Left lung (tissue), 10 donors: ENCODE measurements around the gene LRMDA. TPM values are rescaled to one million over a fixed set of nuclear protein-coding genes. Genes with fewer than 3 reads are reported as not detected.
A peak's percentile ranks its signal among the peaks of the same experiment; 100 is the strongest.

Experiments used
- ATAC-seq: fragments of 200-7000 bp; cut with Tn5 transposase; one replicate; pipeline ENCODE4 v1.9.1; 2020; ENCODE audit warnings: moderate library complexity
- DNase-seq, 4 donors: peaks; one replicate each; pipeline ENCODE4 v3.0.0-alpha.2; 2013 to 2020
- H3K27ac ChIP-seq, 2 donors: fragments of 200-600 bp; sonication (generic) in 1 of 2; one replicate each; pipeline versions ENCODE4 v1.5.0 to v1.8.0; 2020 to 2021
- H3K27me3 ChIP-seq, 2 donors: fragments of 200-600 bp; sonication (generic) in 1 of 2; one replicate each; pipeline versions ENCODE4 v1.5.0 to v1.8.0; 2020 to 2021
- H3K36me3 ChIP-seq, 2 donors: fragments of 200-600 bp; sonication (generic) in 1 of 2; one replicate each; pipeline versions ENCODE4 v1.5.0 to v1.8.0; 2020 to 2021
- H3K4me1 ChIP-seq, 2 donors: fragments of 200-600 bp; one replicate each; pipeline ENCODE4 v1.8.0; 2021
- H3K4me3 ChIP-seq, 2 donors: fragments of 200-600 bp; sonication (generic) in 1 of 2; one replicate each; pipeline versions ENCODE4 v1.5.0 to v1.8.0; 2020 to 2021; ENCODE audit warnings: mild to moderate bottlenecking in 1 of 2
- H3K9me3 ChIP-seq, 2 donors: fragments of 200-600 bp; sonication (generic) in 1 of 2; one replicate each; pipeline versions ENCODE4 v1.5.0 to v1.8.0; 2020 to 2021
- intact Hi-C, 2 donors: fragments of 100-400 bp; cut with DNase I; formaldehyde crosslinking; loops; one replicate each; pipeline versions ENCODE4 v1.11.2 to v1.14.2; 2022
- polyA plus RNA-seq, 6 donors: library from polyadenylated mRNA; unstranded; fragments of 120-200 nt; gene quantifications; one replicate each; pipeline ENCODE4 v1.2.1, GENCODE V29; 2013; ENCODE audit not compliant: insufficient read length in 6 of 6
- total RNA-seq, 2 donors: library from RNA; stranded (reverse); fragmentation: NEBNext Ultra II Directional; extraction: Animal tissue kit (Norgen Biotek cat#: 25700); gene quantifications; one replicate each; pipeline ENCODE4 v1.2.1, GENCODE V29; 2021
- TF ChIP-seq, protein P1 (sequence below), 2 donors: fragments of 200-600 bp; sonication (generic) in 1 of 2; IDR thresholded peaks; one replicate each; pipeline versions ENCODE4 v1.5.0 to v1.8.0; 2021; ENCODE audit warnings: antibody characterized with exemption in 2 of 2
- donor health status: DM: no; HTN: yes; CAD: no.
- donor health status: DM: no; HTN: no; CAD: no.

The LRMDA gene
- total and polyA plus RNA-seq, 8 donors = 13.9 to 23.6 (median 18.7) TPM

DNA sequence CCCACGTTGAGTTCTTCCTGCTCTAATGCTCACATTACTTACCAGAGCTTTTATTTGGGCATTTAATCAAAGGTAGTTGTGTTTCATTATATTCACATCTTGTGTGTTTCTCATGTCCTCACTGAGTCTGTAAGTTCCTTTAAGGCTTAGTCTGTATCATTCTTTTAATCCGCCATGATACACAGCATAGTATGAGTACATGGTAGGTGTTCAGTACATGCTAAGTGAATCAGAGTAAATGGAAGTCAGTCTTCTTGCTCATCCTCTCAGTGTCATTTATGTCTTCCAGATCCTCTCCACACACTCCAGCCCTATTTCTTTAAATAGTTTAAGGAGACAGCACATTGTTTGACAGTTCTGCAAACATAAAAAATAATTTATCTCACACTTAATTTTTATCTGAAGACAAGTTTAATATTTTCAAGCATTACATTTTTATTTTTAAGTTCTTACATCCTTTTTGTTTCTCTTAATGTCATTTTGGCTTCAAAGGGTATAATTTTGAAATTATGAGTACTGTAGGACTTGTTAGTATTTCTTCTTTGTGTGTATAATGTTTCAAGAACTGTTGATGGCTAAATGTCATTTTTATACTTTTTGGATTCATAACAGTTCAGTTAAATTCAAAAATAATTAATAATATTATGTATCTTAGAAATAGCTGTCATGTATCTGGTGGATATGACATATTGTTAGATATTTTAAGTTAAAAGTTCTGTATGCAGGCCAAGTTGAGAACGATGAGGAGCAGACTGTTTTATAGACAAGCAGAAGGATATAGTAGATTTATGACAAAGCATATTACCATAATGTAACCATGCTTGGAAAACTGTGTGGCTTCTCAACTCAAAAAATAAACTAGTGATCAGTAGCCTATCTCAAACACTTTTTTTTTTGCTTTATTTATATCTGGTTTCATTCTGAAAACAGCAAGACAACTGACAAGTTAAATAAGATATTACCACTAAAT is 342.7 kb downstream of the LRMDA start:
- intact Hi-C loops = loop anchor here in 1 of 2 donors (5.0 kb wide), 1 partner anchor 112 kb away; no protein-coding TSS in a partner anchor
- H3K27ac ChIP-seq = peak overlapping the region; percentile 70 to 73
- peak; percentile 8 for ATAC-seq

DNA sequence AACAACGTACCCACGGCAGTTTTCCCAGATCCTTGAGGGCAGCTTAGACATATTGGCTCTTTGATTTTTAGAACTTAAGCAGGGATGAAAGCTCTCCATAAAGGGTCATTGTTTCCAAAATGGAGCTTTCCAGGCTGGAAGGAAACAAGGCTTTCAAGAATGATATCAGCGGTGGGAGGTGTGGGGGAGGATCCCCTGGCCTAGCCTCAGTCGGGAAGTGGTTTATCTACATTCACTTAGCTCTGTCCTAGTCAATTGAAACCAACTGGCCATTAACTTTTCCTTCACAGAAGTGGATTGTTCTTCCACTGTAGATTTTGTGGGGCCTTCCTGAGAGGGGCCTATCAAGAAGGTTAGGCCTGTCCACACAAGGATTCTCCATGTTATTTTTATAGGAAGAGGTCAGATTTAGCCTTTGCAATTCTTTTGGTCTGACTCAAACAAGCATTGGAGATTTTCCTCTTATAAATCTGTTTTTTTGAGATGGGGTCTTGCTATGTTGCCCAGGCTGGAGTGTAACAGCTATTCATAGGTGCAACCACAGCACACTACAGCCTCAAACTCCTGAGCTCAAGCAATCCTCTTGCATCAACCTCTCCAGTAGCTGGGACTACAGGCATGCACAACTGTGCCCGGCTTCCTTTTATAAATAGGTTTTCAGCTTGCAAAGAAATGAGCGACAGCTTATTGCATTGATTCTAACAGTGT is 343.5 kb downstream of the LRMDA start:
- no peak for DNase-seq
- H3K9me3 ChIP-seq = no peaks in the 10 kb centered on the region

More for the DNA sequence above, 342.7 kb downstream of the LRMDA start:
- Histone ChIP-seq H3K4me1 (peaks cover 13 to 32% of the 10 kb centered on the region in 2 donors), H3K9me3 (no peaks in the 10 kb centered on the region), H3K36me3 (no peaks in the 10 kb centered on the region), H3K4me3 (no peak overlapping the region), H3K27me3 (no peaks in the 10 kb centered on the region)
- TF ChIP-seq, protein P1, sequence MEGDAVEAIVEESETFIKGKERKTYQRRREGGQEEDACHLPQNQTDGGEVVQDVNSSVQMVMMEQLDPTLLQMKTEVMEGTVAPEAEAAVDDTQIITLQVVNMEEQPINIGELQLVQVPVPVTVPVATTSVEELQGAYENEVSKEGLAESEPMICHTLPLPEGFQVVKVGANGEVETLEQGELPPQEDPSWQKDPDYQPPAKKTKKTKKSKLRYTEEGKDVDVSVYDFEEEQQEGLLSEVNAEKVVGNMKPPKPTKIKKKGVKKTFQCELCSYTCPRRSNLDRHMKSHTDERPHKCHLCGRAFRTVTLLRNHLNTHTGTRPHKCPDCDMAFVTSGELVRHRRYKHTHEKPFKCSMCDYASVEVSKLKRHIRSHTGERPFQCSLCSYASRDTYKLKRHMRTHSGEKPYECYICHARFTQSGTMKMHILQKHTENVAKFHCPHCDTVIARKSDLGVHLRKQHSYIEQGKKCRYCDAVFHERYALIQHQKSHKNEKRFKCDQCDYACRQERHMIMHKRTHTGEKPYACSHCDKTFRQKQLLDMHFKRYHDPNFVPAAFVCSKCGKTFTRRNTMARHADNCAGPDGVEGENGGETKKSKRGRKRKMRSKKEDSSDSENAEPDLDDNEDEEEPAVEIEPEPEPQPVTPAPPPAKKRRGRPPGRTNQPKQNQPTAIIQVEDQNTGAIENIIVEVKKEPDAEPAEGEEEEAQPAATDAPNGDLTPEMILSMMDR (IDR thresholded peaks at IDR 0.05) = no peak
- DNase-seq = peak in 2 of 4 donors; percentile 32 to 55

DNA sequence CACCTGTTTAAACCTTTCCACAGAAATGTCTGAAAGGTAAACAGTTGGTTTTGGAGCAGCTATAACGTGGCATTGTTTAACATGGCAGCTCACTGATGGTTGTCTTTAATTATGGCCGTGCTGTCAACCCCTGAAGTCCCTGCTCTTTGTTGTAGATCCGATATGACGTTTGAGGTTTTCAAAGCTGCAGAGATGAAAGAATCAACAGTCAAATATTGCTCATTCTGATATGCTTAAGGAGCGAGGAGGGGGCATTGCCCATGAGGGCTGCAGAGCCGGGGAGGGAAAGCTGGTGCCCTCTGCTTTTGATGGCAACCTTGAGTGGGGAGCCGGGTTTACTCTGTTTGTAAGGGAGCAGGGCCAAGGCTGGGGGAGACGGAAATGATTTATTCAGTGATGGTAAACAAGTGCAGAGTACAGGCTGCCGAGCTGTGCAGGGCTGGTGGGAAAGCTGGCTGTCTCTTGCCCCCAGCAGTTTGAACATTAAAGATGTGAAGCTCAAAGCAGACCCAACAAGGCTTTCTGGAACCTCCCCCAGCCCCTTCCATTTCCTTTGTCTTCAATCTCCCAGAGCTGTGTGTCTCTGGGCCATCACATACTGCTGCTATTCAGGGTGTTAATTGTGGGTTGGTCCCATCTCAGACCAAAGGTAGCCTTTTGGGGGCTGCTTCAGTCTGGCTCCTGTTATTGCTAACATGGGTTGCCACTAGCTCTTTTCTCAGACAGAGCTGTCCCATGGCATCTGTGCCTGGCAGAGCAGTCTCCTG is 345.5 kb downstream of the LRMDA start:
- peaks cover 6 to 22% of the 10 kb centered on the region in 2 donors for H3K4me1 ChIP-seq
- H3K27me3 ChIP-seq = no peaks in the 10 kb centered on the region
- TF ChIP-seq, protein P1 (IDR thresholded peaks at IDR 0.05) = no peak
- no peak overlapping the region for H3K4me3 ChIP-seq
- intact Hi-C loops = no loop called here
- no peak for DNase-seq
- H3K9me3 ChIP-seq = no peaks in the 10 kb centered on the region
- no peak for ATAC-seq
- no peaks in the 10 kb centered on the region for H3K36me3 ChIP-seq
- H3K27ac ChIP-seq = no peak overlapping the region

More for the DNA sequence above, 343.5 kb downstream of the LRMDA start:
- Histone ChIP-seq H3K27ac (peak overlapping the region; percentile 15 to 54), H3K4me3 (no peak overlapping the region), H3K4me1 (peaks cover 13 to 32% of the 10 kb centered on the region in 2 donors), H3K27me3 (no peaks in the 10 kb centered on the region), H3K36me3 (no peaks in the 10 kb centered on the region)
- intact Hi-C loops = loop anchor here in 1 of 2 donors (5.0 kb wide), 1 partner anchor 113 kb away; no protein-coding TSS in a partner anchor
- TF ChIP-seq, protein P1 (IDR thresholded peaks at IDR 0.05) = no peak
- ATAC-seq = peak; percentile 11

DNA sequence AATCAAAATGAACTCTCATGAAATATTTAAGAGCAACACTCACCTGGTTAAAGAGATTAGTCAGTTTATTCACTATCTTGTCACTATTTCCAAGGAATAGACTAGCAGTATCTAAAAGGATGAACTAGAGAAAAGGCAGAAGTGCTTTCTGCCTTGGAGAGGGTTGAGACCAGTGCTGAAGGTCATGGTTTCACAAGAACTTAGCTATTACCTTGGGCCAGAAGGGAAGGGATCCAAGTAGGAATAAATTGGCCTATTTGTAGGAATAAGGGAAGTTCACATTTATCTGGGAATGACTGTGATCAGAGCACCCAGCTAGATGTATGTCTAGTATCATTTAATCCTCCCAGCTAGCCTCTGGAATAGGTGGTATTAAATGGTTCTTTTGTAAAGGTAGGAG is 347.2 kb downstream of the LRMDA start:
- ATAC-seq (no peak), DNase-seq (no peak)
- Histone ChIP-seq H3K4me3 (no peak overlapping the region), H3K36me3 (no peaks in the 10 kb centered on the region), H3K9me3 (no peaks in the 10 kb centered on the region), H3K27me3 (no peaks in the 10 kb centered on the region), H3K4me1 (peaks cover 0 to 8% of the 10 kb centered on the region in 2 donors), H3K27ac (no peak overlapping the region)
- intact Hi-C loops = no loop called here
- TF ChIP-seq, protein P1 (IDR thresholded peaks at IDR 0.05) = no peak
